ENCODE measurements around the gene DCDC2.
"Not testable (repeated sequence)": the region's sequence is repeated elsewhere in the genome, so short reads cannot be mapped to it uniquely, and the experiment has no call there.

The DCDC2 gene

DNA sequence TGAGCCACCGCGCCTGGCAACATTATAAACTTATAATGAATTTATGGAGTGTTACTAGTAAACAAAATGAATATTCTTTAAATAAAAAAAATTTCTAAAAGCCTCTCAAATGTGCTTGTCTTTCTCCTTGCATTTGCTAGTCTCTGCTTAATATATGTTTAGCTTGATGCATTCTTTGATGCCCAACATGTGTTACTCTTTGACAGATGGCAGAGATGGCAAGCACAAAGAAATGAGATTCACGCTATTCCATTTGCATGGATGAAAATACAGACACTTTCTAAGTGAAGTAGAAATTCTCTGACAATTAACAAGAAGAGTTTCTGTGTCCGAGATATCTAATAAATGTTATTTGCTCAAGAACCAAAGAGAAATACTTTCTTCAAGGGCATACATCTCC, 30.1 kb downstream of the DCDC2 start:
- no peak for DNase-seq (ENCODE audit: low read depth in 2 of 2)

GRCh38 chr6:24325978-24326377, 31.9 kb downstream of the DCDC2 start:
- no peak for DNase-seq (ENCODE audit: low read depth in 2 of 2)

DNA sequence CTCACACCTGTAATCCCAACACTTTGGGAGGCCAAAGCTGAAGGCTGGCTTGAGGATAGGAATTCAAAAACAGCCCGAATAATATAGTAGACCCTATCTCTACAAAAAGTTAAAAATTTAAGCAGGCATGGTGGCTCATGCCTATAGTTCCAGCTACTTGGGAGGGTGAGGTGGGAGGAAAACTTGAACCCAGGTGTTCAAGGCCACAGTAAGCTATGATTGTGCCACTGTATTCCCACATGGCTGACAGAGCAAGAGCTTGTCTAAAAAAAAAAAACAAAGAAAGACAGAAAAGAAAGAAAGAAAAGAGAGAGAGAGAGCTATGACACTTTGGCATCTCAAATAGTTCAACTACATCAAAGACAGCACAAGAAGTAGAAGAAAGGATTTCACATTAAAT, 33.2 kb downstream of the DCDC2 start:
- DNase-seq (ENCODE audit: low read depth in 2 of 2) = no peak

- DNase-seq (ENCODE audit: low read depth in 2 of 2) = no peak
These were observed 34.1 kb downstream of the DCDC2 start for GRCh38 chr6:24323632-24324337.

DNA sequence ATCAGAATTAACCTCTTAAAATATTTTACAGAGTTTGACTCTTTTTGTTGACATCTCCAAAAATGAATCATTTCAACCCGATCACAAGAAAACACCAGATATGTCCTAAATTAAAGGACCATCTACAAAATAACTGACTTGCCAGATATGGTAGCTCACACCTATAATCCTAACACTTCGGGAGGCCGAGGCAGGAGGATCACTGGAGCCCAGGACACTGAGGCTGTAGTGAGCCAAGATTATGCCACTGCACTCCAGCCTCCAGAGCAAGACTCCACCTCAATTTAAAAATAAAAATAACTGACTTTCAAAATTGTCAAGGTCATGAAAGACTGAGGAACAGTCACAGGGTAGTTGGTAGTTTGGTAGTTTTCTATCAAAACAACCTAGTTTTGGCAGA, 34.9 kb downstream of the DCDC2 start:
- no peak for DNase-seq (ENCODE audit: low read depth in 2 of 2)

DNA sequence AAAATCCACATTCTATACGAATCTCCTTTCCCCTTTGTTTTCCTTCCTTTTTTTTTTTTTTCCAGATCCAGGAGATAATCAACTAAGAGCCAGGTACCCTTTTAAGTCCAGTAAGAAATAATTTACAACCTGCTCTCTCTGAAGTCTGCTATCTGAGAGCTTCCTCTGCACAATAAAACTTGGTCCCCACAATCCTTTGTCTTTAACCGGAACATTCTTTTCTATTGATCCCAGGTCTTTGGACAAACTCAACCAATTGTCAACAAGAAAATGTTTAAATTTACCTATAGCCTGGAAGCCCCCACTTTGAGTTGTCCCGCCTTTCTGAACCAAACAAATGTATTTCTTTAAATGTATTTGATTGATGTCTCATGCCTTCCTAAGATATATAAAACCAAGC, 35.4 kb downstream of the DCDC2 start:
- not testable (repeated sequence) for DNase-seq (ENCODE audit: low read depth in 2 of 2)

- DNase-seq (ENCODE audit: low read depth in 2 of 2) = no peak
These were observed 36.2 kb downstream of the DCDC2 start for GRCh38 chr6:24321538-24322162.

DNA sequence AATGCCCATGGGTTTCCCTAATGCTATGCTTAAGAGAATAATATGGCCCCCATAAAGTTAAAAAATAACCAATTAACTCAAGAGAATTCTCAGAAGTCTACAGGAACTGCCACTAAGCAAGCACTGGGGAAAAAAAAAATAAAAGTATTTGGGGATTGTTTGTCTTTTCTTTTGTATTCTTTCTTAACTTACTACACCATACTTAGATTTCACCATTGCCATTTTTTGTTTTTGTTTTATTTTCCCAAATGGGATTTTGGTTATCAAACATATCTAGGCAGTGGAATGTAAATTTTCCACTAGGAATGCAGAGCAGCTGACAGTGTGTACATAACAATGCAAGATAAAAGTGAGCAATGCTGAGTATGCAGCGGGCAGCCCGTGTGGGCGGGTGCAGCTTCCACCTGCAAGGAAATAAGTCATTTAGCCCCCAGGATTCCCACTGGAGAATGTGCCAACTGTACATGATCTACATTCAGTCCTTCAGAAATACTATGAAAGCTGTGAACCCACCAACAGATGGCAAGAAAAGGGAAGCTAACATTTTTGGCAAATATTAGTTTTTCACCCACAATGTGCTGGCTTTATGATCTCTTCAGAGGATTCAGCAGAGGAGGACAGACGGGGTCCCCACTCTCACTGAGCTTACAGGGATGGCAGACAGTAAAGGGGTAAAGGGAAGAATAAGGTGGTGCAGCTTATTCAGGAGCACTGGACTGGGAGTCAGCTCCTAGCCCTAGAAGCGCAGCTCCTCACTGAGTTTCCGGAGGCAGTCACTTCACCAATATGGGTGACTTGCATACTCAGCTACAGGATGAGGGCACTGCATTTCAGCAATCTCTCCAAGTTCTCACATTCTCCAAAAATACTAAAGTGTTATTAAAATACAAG, 44.4 kb downstream of the DCDC2 start:
- no peak for DNase-seq (ENCODE audit: low read depth in 2 of 2)

- DNase-seq (ENCODE audit: low read depth in 2 of 2) = not testable (repeated sequence)
These were observed 46.1 kb downstream of the DCDC2 start for GRCh38 chr6:24311775-24312174.

DNA sequence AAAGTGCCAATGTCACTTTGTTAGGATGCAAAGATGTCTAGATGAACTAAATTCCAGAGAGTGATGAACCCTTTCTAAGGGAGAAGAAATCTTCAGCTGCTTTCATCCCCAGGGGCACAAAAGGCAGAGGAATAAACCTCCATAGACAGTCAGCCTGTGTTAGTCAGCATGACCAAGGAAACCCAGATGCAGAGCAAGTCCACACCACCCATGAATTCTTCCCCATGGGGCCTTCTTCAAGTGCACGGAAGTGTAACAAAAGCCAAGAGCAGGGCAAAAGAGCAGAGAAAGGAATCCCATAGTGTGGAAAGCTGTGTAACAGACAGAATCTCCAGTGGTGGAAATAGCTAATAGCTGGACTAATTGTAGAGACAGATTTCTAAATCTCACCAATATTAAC, 50.0 kb downstream of the DCDC2 start:
- no peak for DNase-seq (ENCODE audit: low read depth in 2 of 2)

GRCh38 chr6:24306936-24307335, 50.9 kb downstream of the DCDC2 start:
- no peak for DNase-seq (ENCODE audit: low read depth in 2 of 2)

GRCh38 chr6:24306038-24306437, 51.8 kb downstream of the DCDC2 start:
- DNase-seq (ENCODE audit: low read depth in 2 of 2) = no peak

DNA sequence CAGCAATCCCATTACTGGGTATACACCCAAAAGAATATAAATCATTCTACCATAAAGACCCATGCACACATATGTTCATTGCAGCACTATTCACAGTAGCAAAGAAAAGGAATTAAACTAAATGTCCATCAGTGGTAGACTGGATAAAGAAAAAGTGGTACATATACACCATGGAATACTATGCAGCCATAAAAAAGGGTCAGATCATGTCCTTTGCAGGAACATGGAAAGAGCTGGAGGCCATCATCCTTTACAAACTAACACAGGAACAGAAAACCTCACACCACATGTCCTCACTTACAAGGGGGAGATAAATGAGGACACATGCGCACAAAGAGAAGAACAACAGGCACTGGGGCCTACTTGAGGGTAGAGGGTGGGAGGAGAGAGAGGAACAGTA, 60.9 kb downstream of the DCDC2 start:
- no peak for DNase-seq (ENCODE audit: low read depth in 2 of 2)

- DNase-seq (ENCODE audit: low read depth in 2 of 2) = not testable (repeated sequence)
These were observed 64.0 kb downstream of the DCDC2 start for GRCh38 chr6:24293852-24294251.

- no peak for DNase-seq (ENCODE audit: low read depth in 2 of 2)
These were observed 70.6 kb downstream of the DCDC2 start for GRCh38 chr6:24287239-24287638.

DNA sequence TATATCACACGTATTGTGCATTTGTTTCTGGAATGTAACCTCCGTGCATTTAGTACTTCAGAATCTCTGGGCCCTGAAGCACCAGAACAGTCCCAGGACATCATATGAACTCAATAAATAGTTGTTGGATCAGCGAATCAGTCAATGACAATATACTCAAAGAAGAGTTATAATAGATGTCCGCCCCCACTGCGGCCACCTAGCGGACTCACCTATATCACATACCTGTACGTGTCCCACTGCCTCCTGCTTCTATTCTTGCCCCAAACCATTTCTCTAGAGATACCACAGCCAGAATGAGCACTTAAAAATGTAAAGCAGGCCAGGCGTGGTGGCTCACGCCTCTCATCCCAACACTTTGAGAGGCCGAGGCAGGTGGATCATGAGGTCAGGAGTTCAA, 73.9 kb downstream of the DCDC2 start:
- no peak for DNase-seq (ENCODE audit: low read depth in 2 of 2)

DNA sequence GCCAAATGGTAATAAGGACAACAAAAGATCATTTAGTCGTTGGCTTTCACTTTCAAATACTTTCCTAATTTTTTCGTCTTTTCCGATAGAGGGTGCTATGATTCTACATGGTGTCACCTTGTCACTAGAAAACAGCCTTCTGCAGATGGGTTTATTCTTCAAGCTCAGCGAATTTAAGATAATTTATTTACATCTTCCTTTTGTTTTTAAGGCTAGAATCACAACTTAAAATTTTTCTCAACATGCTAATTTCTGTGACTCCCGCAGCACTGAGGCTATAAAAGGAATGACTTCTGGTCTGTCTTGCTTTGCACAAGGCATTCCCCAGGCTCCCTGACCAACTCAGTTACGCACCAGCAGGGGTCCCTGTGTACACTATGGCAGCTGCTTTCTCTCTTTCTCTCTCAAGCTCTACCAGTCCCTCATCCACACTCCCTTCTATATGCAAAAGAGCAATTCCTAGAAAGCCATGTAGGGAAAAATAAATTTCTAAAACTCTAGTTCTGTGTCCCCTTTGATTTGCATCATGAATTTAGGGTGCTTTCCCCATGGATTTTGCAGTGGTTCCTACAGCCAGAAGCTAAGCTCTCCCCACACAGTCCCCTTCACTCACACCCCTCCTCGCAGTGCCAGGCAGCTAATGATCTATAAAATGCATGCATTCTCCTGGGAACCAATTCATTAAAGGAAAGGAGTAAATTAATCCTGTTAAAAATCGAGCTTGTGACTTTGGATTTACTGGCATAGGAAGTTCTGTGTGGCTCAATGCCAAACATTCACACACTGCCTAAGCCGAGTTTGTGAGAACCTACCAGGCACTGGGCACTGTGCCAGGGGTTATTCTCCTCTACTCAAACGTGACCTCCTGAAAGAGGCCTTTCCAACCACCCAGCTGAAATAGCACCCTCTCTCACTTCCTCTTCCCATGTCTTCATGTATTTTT, 74.5 kb downstream of the DCDC2 start:
- no peak for DNase-seq (ENCODE audit: low read depth in 2 of 2)

- no peak for DNase-seq (ENCODE audit: low read depth in 2 of 2)
These were observed 83.3 kb downstream of the DCDC2 start for GRCh38 chr6:24274441-24275083.

DNA sequence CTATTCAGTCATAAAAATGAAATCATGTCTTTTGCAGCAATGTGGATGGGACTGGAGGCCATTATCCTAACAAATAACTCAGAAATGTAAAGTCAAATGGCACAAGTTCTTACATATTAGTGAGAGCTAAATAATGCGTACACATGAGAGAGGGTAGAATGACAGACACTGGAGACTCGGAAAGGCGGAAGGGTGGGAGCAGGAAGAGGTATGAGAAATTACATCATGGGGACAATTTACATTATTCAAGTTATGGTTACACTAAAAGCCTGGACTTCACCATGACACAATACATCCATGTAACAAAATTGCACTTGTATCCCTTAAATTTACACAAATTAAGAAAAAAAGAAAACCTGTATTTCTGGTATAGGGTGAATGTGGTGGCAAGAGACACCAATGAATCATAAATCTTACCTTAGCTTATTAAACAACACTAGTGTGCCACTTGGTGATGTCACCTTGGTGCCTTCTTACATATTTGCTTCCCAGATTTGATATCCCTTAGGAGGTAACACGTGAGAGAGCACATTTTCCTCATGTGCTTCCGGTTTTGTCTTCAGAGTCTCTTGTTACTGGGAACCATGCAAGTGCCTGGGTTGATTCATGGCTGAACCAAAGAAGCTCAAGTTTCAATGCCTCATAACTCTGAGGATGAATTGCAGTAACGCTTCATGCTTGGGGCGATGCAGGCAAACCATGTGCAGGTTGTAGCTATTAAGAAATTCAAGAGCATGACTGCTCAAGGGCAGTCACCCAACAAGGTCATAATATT, 84.6 kb downstream of the DCDC2 start:
- DNase-seq (ENCODE audit: low read depth in 2 of 2) = no peak

GRCh38 chr6:24272553-24272952, 85.3 kb downstream of the DCDC2 start:
- no peak for DNase-seq (ENCODE audit: low read depth in 2 of 2)
